HepG2 (cell line): ENCODE results near the gene ABCA13. TPM values are rescaled to one million over a fixed set of nuclear protein-coding genes. Genes with fewer than 3 reads are reported as not detected.

Source experiments
- ATAC-seq: fragments of 200-7000 bp; cut with Tn5 transposase; 3 replicates; pipeline ENCODE4 v1.9.1; 2020; ENCODE audit warnings: mild to moderate bottlenecking, moderate library complexity
- BruUV-seq: library from RNA; stranded (reverse); fragments of 400-500 nt; replicated peaks from 2 replicates; lab custom pipeline; 2021; lab: Mats Ljungman, UMichigan
- CTCF ChIA-PET: fragments of 300-600 bp; formaldehyde crosslinking; extraction: SDS; loops from one replicate; lab custom pipeline; 2021; ENCODE audit warnings: low total read pairs, inconsistent platforms, low intra/inter-chr PET ratio; lab: Yijun Ruan, JAX
- POLR2A ChIA-PET: fragments of 350-600 bp; sonication (Branson Sonifier 250); formaldehyde crosslinking; loops from one replicate; lab custom pipeline; 2020; ENCODE audit warnings: antibody characterized with exemption, inconsistent platforms; lab: Yijun Ruan, JAX
- DNase-seq: peaks from one replicate; pipeline ENCODE4 v3.0.0-alpha.2; 2015; ENCODE audit warnings: low spot score
- FAIRE-seq: peaks from 3 replicates; lab custom pipeline; 2011; peaks lifted over from hg19 to GRCh38; lab: Jason Lieb, UNC
- H2AFZ ChIP-seq: one replicate; pipeline ENCODE4 v1.6.1; 2011; ENCODE audit warnings: low read length, inconsistent platforms
- H3K27ac ChIP-seq: fragments of 300-600 bp; 3 replicates; pipeline ENCODE4 v1.8.0; 2011; ENCODE audit warnings: mixed run types, mild to moderate bottlenecking, mixed read lengths, low read length, inconsistent platforms; ENCODE audit not compliant: insufficient read depth; ENCODE audit errors: extremely low read length
- H3K27me3 ChIP-seq, 2 experiments: fragments of 200-600 bp in 1 of 2; 2 replicates in 1 of 2; 3 replicates in 1 of 2; pipeline versions ENCODE4 v1.6.0 to v1.8.0; 2011; ENCODE audit warnings: low read length in 2 of 2, mild to moderate bottlenecking in 2 of 2, moderate library complexity in 2 of 2, inconsistent platforms in 1 of 2; ENCODE audit not compliant: insufficient read depth in 2 of 2, control insufficient read depth in 1 of 2
- H3K36me3 ChIP-seq, 2 experiments: fragments of 200-600 bp in 1 of 2; replicated peaks in 1 of 2; 2 replicates in 1 of 2; 3 replicates in 1 of 2; pipeline versions ENCODE4 v1.5.1 to v1.8.0; 2011; ENCODE audit warnings: low read length in 2 of 2, inconsistent platforms in 1 of 2; ENCODE audit not compliant: insufficient read depth in 2 of 2, control insufficient read depth in 1 of 2
- H3K4me1 ChIP-seq: 2 replicates; pipeline ENCODE4 v1.5.1; 2012; ENCODE audit warnings: low read length, inconsistent platforms; ENCODE audit not compliant: insufficient read depth
- H3K4me2 ChIP-seq: 2 replicates; pipeline ENCODE4 v1.6.0; 2011; ENCODE audit warnings: low read depth, low read length, inconsistent platforms
- H3K4me3 ChIP-seq, 3 experiments: fragments of 200-600 bp in 1 of 3; sonication (generic), shearing (Covaris generic) in 1 of 3; replicated peaks in 1 of 3; 2 replicates each; pipeline ENCODE4 v1.5.1; 2011 to 2016; ENCODE audit warnings: low read length in 3 of 3, inconsistent platforms in 2 of 3, low read depth in 2 of 3, mild to moderate bottlenecking in 2 of 3, control low read depth in 1 of 3, mixed read lengths in 1 of 3; ENCODE audit not compliant: insufficient read depth in 1 of 3
- H3K79me2 ChIP-seq: one replicate; pipeline ENCODE4 v1.6.1; 2011; ENCODE audit warnings: low read length, inconsistent platforms; ENCODE audit not compliant: insufficient read depth
- H3K9ac ChIP-seq: 2 replicates; pipeline ENCODE4 v1.6.0; 2011; ENCODE audit warnings: mild to moderate bottlenecking, low read depth, low read length, inconsistent platforms; ENCODE audit not compliant: insufficient read depth
- H3K9me3 ChIP-seq: 2 replicates; pipeline ENCODE4 v1.5.1; 2012; ENCODE audit warnings: mild to moderate bottlenecking, low read length
- H4K20me1 ChIP-seq: 2 replicates; pipeline ENCODE4 v1.6.0; 2011; ENCODE audit warnings: inconsistent platforms, mild to moderate bottlenecking, low read length, moderate library complexity; ENCODE audit not compliant: insufficient read depth
- ATM ChIP-seq: fragments of 450-650 bp; IDR thresholded peaks from 2 replicates; pipeline ENCODE4 v1.7.1; 2017; ENCODE audit warnings: mild to moderate bottlenecking, borderline replicate concordance
- CEBPB ChIP-seq: IDR thresholded peaks from 2 replicates; pipeline ENCODE4 v1.6.1; 2011; ENCODE audit warnings: low read depth, low read length, improper control_type of control experiment, borderline replicate concordance
- KLF16 ChIP-seq, 2 experiments: sonication (generic) in 1 of 2; formaldehyde crosslinking in 1 of 2; IDR thresholded peaks; 2 replicates each; pipeline versions ENCODE4 v1.6.1 to v1.8.0; 2016 to 2023; ENCODE audit warnings: missing genetic modification reagents in 2 of 2, missing compliant biosample characterization in 1 of 2
- MIER3 ChIP-seq: IDR thresholded peaks from 2 replicates; pipeline ENCODE4 v1.6.1; 2016; ENCODE audit warnings: missing compliant biosample characterization, borderline replicate concordance
- NR3C1 ChIP-seq: sonication (generic); formaldehyde crosslinking; IDR thresholded peaks from 2 replicates; pipeline ENCODE4 v1.4.0; 2020; ENCODE audit warnings: missing genetic modification reagents
- RELA ChIP-seq: sonication (generic); formaldehyde crosslinking; IDR thresholded peaks from 2 replicates; pipeline ENCODE4 v1.4.0; 2020; ENCODE audit warnings: missing genetic modification reagents
- ZKSCAN5 ChIP-seq: sonication (generic); formaldehyde crosslinking; IDR thresholded peaks from 2 replicates; pipeline ENCODE4 v1.5.1; 2020; ENCODE audit warnings: mild to moderate bottlenecking, missing genetic modification reagents
- ZNF570 ChIP-seq: sonication (generic); formaldehyde crosslinking; IDR thresholded peaks from 2 replicates; pipeline ENCODE4 v1.4.0; 2020; ENCODE audit warnings: mild to moderate bottlenecking, missing genetic modification reagents, borderline replicate concordance
- ZNF782 ChIP-seq: sonication (generic); formaldehyde crosslinking; IDR thresholded peaks from 2 replicates; pipeline ENCODE4 v1.4.0; 2020; ENCODE audit warnings: missing genetic modification reagents, mild to moderate bottlenecking, borderline replicate concordance
- ZSCAN9 ChIP-seq: IDR thresholded peaks from 2 replicates; pipeline ENCODE4 v1.6.1; 2016; ENCODE audit warnings: borderline replicate concordance
- in situ Hi-C: cut with HindIII; loops from 2 replicates; pipeline ENCODE4 v1.10.0; 2017; ENCODE audit warnings: low pct_unique_long_range_greater_than_20kb; ENCODE audit not compliant: extremely low pct_ligation_motif_present
- intact Hi-C: fragments of 100-400 bp; cut with micrococcal nuclease; formaldehyde crosslinking; loops from one replicate; pipeline ENCODE4 v1.10.0; 2022; ENCODE audit not compliant: unreplicated experiment
- polyA plus RNA-seq, 8 experiments: library from polyadenylated mRNA; depleted of rRNA in 3 of 8; stranded (reverse) in 7 of 8; unstranded in 1 of 8; fragments of >200 nt; fragmentation: Illumina TruSeq in 4 of 8; extraction: Trizol in 4 of 8; gene quantifications; 2 replicates each; pipeline versions ENCODE4 v1.2.1 to v1.2.3, GENCODE V29; 2011 to 2016; ENCODE audit warnings: low read depth in 4 of 8, missing spikeins in 1 of 8, mixed read lengths in 1 of 8; ENCODE audit not compliant: insufficient read depth in 1 of 8
- total RNA-seq, 5 experiments: library from RNA; depleted of rRNA; stranded (reverse); fragments of >200 nt; fragmentation: Illumina TruSeq; extraction: Trizol; gene quantifications; 2 replicates each; pipeline ENCODE4 v1.2.3, GENCODE V29; 2016; ENCODE audit warnings: low read depth in 1 of 5
- TF ChIP-seq, protein P1 (sequence below): sonication (generic); formaldehyde crosslinking; IDR thresholded peaks from 2 replicates; pipeline ENCODE4 v1.4.0; 2020; ENCODE audit warnings: missing genetic modification reagents
- TF ChIP-seq, protein P2 (sequence below): sonication (generic); formaldehyde crosslinking; IDR thresholded peaks from 2 replicates; pipeline ENCODE4 v1.8.1; 2022; ENCODE audit warnings: mild to moderate bottlenecking, missing genetic modification reagents

Gene ABCA13
- total and polyA plus RNA-seq, 2 of the 13 experiments (the other 11 are each of a cell fraction or from before 2014, with no cell fraction given) = 0.03 TPM; not detected in 1

DNA sequence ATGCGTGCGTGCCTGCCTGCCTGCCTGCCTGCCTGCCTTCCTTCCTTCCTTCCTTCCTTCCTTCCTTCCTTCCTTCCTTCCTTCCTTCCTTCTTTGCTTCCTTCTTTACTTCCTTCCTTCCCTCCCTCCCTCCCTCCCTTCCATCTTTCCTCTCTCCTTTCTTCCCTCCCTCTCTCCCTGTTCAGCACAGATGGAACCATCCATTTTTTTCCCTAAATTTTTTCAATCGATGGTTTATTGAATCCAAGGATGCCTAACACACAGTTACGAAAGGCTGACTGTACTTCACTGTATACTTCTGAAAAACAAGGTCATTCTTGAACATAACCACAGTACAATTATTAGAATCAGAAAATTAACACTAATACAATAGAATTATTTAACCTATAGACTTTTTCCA is 53.8 kb downstream of the ABCA13 start (continued):
- TF ChIP-seq, protein P1, sequence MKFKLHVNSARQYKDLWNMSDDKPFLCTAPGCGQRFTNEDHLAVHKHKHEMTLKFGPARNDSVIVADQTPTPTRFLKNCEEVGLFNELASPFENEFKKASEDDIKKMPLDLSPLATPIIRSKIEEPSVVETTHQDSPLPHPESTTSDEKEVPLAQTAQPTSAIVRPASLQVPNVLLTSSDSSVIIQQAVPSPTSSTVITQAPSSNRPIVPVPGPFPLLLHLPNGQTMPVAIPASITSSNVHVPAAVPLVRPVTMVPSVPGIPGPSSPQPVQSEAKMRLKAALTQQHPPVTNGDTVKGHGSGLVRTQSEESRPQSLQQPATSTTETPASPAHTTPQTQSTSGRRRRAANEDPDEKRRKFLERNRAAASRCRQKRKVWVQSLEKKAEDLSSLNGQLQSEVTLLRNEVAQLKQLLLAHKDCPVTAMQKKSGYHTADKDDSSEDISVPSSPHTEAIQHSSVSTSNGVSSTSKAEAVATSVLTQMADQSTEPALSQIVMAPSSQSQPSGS = no peak
- TF ChIP-seq ZSCAN9 (CRISPR knock-in tag) (no peak), ZNF782 (CRISPR knock-in tag) (no peak), MIER3 (no peak), RELA (CRISPR knock-in tag) (no peak), KLF16 (CRISPR knock-in tag; IDR thresholded peaks at IDR 0.05) (no peak), CEBPB (no peak), ZNF570 (CRISPR knock-in tag) (no peak), NR3C1 (CRISPR knock-in tag) (no peak)

DNA sequence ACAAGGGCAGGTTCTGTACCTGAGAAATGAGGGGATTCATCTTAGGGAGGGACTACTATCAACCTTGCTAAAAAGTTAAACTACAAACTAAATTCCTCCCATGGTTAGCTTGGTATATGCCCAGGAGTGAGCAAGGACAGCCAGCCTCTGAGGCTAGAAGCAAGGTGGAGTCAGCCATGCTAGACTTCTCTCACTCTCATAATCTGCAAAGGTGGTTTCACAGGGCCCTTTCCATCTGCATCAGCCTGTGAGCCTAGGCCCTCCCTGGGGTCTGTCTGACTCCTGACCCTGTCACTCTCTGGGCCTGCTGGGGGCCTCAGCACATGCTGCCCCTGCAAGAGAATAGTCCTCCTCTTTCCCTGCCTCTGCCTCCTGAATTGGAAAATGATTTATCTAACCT is 66.1 kb downstream of the ABCA13 start:
- no peak overlapping the region for H2AFZ ChIP-seq
- no peak for FAIRE-seq
- no TSS peak for BruUV-seq
- no peak overlapping the region for H3K9ac ChIP-seq
- TF ChIP-seq, protein P2, sequence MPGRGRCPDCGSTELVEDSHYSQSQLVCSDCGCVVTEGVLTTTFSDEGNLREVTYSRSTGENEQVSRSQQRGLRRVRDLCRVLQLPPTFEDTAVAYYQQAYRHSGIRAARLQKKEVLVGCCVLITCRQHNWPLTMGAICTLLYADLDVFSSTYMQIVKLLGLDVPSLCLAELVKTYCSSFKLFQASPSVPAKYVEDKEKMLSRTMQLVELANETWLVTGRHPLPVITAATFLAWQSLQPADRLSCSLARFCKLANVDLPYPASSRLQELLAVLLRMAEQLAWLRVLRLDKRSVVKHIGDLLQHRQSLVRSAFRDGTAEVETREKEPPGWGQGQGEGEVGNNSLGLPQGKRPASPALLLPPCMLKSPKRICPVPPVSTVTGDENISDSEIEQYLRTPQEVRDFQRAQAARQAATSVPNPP (CRISPR knock-in tag) = no peak
- TF ChIP-seq ATM = no peak
- TF ChIP-seq ZKSCAN5 (CRISPR knock-in tag) = no peak
- POLR2A ChIA-PET = no interaction called here
- no peak overlapping the region for H3K4me2 ChIP-seq
- no peak for DNase-seq
- in situ Hi-C loops (no loop called here), intact Hi-C loops (no loop called here)
- H3K36me3 ChIP-seq = no peaks in the 10 kb centered on the region
- no peaks in the 10 kb centered on the region for H4K20me1 ChIP-seq
- no peak overlapping the region for H3K4me3 ChIP-seq
- no peak for ATAC-seq
- H3K79me2 ChIP-seq = no peaks in the 10 kb centered on the region
- no peaks in the 10 kb centered on the region for H3K4me1 ChIP-seq
- H3K9me3 ChIP-seq = no peaks in the 10 kb centered on the region
- H3K27ac ChIP-seq = no peak overlapping the region
- peaks cover 0 to 4% of the 10 kb centered on the region in 2 experiments; a peak in 1 of 5 replicates for H3K27me3 ChIP-seq
- CTCF ChIA-PET = no interaction called here
